ENCODE data around the gene ESPL1.
A peak's percentile ranks its signal among the peaks of the same experiment; 100 is the strongest.
"Not testable (repeated sequence)": the region's sequence is repeated elsewhere in the genome, so short reads cannot be mapped to it uniquely, and the experiment has no call there.

ESPL1 gene

DNA sequence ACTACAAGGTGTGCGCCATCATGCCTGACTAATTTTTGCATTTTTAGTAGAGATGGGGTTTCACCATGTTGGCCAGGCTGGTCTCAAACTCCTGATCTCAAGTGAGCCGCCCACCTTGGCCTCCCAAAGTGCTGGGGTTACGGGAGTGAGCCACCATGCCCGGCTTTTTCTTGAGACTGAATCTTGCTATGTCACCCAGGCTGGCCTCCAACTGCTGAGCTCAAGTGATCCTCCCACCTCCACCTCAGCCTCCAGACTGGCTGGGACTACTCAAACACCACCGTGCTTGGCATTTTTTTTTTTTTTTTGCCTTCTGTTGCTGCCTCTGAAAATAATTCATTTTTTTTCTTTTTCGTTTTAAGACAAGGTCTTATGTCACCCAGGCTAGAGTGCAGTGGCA is 8.2 kb upstream of the ESPL1 start:
- DNase-seq (ENCODE audit: low read depth) = no peak

DNA sequence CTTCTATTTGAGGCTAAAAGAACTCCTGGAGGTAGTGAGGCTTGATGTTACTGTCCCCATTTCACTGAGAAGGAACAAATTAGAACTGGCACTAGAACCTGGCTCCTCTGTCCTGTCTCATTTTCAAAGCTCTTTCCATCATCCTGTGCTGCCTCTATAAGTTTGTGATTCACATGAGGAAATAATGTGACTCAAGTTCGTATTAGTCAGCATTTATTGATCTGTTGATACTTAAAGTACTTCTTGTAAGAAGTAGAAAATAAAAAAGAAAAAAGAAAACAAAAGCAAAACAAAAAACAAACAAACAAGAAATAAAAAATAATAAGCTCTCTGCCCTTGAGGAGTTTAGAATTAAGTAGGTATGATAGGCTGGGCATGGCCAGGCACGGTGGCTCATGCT is 2.3 kb upstream of the ESPL1 start:
- no peak for DNase-seq (ENCODE audit: low read depth)

DNA sequence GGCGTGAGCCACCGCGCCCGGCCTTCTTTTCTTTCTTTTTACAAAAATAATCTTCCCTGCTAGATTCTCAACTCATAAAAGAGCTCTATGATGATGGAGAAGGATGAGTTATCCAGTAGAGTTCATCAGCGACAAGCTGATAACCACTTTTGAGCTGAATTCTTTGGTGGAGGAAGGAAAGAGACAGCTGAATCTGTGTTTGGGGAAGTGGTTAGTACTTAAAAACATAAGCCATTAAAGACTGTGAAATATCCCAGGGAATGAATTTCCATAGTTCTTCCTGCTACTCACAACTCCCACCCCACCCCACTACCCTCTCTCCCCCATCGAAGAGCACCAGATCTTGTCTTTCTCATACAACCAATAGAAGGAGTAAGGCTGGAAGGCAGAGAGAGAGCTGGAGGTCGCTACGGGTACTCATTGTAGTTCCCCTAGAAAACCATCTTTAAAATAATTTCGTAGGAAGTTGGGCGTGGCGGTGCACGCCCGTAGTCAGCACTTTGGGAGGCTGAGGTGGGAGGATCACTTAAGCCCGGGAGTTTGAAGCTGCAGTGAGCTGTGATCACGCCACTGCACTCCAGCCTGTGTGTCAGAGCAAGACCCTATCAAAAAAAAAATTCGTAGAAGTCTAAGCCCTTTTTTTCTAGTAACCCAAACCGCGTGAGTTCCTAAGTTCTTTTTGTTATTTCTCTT is 647 bp upstream of the ESPL1 start:
- DNase-seq (ENCODE audit: low read depth) = no peak

DNA sequence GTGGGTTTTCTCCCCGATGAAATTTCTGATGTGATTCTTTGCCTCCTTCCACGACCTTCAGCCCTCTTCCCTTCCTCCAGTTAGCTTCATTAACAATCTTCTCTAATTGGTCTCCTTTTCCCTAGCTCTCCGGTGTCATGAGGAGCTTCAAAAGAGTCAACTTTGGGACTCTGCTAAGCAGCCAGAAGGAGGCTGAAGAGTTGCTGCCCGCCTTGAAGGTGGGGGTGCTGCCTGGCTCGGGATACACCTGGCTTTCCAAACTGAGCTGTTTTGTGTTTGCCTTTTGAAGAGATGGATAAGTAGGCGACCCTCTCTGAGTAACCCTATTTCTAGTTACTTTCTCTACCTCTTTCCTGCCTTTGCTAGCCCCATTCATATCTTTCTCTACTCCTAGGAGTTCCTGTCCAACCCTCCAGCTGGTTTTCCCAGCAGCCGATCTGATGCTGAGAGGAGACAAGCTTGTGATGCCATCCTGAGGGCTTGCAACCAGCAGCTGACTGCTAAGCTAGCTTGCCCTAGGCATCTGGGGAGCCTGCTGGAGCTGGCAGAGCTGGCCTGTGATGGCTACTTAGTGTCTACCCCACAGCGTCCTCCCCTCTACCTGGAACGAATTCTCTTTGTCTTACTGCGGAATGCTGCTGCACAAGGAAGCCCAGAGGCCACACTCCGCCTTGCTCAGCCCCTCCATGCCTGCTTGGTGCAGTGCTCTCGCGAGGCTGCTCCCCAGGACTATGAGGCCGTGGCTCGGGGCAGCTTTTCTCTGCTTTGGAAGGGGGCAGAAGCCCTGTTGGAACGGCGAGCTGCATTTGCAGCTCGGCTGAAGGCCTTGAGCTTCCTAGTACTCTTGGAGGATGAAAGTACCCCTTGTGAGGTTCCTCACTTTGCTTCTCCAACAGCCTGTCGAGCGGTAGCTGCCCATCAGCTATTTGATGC is 797 bp downstream of the ESPL1 start:
- no peak for DNase-seq (ENCODE audit: low read depth)

DNA sequence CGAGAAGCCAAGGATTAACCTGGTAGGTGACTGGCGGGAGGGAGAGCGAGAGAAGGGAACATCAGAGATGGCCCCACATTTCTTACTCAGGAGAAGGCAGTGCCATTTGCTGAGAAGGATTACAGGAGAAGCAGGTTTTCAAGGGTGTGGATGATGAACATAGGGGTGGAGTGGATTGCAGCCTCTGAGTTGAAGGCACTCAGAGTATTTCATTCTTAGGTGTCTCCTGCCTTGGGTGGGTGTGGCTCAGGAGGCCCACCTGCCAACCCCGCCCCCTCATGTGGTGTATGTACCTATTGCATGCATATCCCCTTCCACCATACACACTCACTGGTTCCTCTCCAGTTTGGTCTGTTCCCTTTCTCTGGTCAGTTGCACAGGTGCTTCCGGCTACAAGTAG is 6.3 kb downstream of the ESPL1 start:
- DNase-seq (ENCODE audit: low read depth) = no peak

DNA sequence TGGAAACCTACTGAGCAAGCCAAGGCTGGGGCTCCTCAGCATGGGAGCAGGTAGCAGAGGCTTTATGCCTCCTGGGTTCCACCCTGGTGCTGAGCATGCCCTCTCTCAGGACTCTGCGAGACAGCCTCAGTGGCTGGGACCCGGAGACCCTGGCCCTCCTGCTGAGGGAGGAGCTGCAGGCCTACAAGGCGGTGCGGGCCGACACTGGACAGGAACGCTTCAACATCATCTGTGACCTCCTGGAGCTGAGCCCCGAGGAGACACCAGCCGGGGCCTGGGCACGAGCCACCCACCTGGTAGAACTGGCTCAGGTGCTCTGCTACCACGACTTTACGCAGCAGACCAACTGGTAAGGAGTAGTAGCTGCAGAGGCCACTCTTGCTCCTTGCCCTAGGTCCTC is 8.4 kb downstream of the ESPL1 start:
- no peak for DNase-seq (ENCODE audit: low read depth)

DNA sequence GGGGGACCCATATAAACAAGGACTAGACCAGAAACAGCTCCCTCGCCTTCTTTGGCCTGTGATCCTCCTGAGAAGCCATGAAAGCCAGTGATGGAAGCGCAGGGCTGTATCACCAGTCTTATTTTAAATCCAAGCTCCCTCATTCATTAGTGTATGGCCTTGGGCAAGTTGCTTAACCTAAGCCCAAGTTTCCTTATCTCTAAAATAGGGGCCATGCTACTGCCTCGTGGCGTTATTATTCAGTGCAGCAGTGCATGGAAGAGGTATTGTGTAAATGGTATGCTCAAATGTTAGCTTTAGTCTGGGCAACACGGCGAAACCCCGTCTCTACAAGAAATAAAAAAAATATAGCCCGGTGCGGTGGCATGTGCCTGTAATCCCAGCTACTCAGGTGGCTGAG is 9.9 kb downstream of the ESPL1 start:
- DNase-seq (ENCODE audit: low read depth) = no peak

DNA sequence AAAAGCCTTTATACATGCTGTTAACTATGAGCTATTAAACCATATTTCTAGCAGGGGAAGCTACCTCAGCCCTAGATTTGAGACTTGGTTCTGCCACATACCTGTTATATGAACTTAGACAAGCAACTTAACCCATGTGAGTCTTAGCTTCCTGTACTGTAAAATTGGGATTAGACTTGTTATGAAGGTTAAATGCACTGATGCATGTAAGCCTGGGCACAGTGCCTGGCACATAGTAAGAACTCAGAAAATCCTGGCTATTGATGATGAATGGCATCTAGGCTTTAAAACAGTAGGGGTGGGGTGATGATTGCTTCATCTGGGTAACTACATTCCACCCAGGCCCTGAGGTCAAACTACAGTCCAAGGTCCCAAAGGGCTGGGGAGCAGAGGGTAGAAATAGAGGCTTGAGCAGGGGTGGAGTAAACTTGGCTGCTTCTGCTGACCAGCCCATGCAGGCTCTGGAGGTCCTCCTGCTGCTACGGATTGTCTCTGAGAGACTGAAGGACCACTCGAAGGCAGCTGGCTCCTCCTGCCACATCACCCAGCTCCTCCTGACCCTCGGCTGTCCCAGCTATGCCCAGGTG is 11.3 kb downstream of the ESPL1 start:
- no peak for DNase-seq (ENCODE audit: low read depth)

DNA sequence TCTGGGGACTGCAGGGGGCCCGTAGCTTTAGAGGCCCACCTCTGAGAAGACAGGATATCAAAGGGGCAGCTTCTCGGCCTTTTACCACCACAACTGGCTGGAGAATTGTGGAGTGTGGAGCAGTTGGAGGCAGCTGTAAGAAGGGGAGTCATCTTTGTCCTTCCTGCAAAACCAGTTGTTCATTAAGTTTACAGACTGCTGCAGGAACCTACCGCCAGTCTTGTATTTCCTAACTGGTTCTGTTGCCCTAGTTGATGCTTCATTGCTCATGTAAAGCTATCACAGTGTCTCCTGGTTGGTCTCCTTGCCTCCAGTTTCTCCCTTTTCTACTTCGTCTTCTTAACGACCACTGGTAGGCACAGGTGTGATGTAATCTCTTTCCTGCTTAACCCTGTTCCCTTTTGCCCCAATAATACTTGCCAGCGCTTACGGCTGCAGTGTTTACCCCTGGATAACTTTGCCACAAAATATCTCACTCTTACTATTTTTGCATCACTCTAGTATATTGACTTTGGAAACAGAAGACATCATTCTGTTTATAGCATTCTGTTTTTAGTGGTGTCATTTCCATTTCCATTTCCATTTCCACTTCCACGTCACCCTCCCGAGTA is 11.9 kb downstream of the ESPL1 start:
- no peak for DNase-seq (ENCODE audit: low read depth)

DNA sequence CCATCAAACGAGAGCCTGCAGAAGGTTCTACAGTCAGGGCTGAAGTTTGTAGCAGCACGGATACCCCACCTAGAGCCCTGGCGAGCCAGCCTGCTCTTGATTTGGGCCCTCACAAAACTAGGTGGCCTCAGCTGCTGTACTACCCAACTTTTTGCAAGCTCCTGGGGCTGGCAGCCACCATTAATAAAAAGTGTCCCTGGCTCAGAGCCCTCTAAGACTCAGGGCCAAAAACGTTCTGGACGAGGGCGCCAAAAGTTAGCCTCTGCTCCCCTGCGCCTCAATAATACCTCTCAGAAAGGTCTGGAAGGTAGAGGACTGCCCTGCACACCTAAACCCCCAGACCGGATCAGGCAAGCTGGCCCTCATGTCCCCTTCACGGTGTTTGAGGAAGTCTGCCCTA is 18.3 kb downstream of the ESPL1 start:
- DNase-seq (ENCODE audit: low read depth) = no peak

DNA sequence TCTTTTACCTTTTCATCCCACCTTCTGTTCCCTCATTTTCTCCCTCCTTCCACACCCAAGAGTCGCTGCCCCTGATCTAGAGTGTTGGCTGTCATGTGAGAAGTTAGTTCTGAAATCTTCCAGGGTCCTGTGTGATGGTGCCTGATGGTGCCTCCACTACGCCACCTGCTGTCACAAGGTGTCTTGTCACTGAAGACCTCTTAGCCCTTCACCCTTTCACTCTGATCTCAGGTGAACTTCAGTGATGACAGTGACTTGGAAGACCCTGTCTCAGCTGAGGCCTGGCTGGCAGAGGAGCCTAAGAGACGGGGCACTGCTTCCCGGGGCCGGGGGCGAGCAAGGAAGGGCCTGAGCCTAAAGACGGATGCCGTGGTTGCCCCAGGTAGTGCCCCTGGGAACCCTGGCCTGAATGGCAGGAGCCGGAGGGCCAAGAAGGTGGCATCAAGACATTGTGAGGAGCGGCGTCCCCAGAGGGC is 19.7 kb downstream of the ESPL1 start:
- peak; percentile 67 for DNase-seq (ENCODE audit: low read depth)

DNA sequence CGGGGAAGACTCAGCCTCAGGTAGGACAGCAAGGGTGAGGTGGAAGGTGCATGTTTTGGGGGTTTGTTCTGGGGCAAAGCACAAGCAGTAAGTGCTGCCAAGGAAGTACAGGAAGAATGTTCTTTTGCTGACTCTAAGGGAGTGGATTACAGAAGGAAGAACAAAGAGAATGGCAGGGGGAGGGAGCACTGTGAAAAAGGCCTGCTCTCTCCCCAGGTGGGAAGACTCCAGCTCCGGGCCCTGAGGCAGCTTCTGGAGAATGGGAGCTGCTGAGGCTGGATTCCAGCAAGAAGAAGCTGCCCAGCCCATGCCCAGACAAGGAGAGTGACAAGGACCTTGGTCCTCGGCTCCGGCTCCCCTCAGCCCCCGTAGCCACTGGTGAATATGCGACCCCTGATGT is 20.2 kb downstream of the ESPL1 start:
- DNase-seq (ENCODE audit: low read depth) = no peak

DNA sequence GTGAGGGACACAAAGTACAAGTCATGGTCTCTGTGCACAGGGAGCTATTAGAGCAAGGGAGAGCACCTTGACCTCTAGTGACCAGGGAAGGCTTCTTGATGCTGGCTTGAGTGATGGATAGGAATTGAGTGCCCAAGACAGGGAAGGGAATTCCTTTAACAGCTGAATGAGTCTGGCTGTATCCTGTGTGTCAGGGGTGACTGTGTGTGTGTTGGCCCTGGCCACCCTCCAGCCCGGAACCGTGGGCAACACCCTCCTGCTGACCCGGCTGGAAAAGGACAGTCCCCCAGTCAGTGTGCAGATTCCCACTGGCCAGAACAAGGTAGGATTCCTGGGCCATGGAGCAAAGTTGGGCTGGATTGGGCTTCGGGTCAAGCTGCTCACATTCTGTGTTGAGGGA is 21.8 kb downstream of the ESPL1 start:
- DNase-seq (ENCODE audit: low read depth) = no peak

DNA sequence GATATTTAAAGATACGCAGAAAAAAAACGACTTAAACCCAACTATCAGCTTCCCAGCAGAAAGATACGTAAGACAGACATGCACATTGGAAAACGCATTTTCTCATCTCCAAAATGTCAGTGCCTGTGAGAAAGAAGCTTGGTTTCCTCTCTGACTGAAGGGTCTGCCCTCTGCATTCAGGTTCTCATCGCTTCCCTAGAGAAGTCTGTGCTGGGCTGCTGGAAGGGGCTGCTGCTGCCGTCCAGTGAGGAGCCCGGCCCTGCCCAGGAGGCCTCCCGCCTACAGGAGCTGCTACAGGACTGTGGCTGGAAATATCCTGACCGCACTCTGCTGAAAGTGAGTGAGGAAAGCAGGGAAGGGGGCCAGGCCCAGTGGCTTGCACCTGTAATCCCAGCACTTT is 22.6 kb downstream of the ESPL1 start:
- DNase-seq (ENCODE audit: low read depth) = no peak

DNA sequence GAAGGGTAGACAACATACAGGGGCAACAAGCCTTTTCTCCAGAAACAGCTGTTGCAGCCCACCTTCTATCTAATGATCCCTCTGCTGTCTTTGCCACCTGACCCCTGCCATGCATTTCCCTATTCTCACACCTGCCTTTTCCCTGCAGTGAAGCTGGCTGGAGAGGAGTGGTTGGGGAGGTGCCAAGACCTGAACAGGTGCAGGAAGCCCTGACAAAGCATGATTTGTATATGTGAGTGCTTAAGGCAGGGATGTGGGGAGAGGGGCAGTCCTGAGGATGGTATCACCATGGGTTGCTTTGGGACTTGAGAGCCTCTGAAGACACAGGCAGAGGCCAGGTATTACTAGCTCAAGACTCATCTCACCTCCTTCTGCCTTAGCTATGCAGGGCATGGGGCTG is 24.3 kb downstream of the ESPL1 start:
- no peak for DNase-seq (ENCODE audit: low read depth)

DNA sequence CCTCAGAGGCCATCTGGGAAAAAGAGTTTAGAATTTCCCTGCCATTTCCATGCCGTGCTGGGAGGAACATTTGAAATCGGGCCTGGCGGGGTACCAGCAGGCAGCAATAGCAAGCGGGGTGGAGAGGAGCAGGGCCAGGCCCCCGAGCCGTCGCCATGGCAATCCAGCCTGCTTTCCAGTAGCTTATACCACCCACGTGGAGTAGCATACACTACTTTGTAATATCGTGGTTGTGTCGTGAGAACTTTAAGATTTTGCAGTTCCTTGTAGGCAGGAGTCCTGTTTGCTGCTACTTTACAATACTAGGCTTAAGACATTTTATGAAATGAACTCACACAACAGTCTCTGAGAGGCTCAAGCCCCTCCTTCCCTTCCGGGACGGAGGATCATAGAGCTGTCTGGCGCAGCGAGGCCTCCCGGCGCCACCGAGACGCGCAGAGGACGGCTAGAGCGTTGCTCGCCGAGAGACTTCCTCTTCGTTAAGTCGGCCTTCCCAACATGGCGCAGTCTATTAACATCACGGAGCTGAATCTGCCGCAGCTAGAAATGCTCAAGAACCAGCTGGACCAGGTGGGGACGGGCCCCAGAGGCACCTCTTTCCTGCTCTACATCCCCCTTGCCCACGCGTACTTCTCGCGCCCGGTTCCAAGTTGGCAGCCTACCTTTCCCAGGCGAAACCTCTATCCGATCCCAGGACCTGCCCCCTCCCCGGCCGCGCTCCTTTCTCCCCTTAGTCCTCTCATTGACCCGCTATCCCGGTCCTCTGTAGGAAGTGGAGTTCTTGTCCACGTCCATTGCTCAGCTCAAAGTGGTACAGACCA is 27.2 kb downstream of the ESPL1 start, which contains the start of gene PFDN5:
PFDN5 (plus strand) TSS at position 473 of the 821 bp plus-strand sequence; CDS start at position 499, 26 bp downstream.
- DNase-seq (ENCODE audit: low read depth) = peak; percentile 73

DNA sequence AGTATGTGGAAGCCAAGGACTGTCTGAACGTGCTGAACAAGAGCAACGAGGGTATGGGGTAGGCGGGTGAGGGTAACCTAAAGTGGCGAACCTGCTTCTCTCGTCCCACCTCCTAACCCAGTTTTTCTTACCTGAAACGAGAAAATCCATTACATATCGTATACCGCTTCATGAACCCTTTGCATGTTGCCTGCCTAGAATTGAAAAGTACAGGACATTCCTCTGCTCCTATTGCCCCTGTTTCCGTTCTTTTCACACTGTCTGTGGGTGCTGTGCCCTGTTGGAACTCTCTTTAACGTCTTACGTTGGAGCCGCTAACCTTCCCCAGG is 27.8 kb downstream of the ESPL1 start:
- no peak for DNase-seq (ENCODE audit: low read depth)

DNA sequence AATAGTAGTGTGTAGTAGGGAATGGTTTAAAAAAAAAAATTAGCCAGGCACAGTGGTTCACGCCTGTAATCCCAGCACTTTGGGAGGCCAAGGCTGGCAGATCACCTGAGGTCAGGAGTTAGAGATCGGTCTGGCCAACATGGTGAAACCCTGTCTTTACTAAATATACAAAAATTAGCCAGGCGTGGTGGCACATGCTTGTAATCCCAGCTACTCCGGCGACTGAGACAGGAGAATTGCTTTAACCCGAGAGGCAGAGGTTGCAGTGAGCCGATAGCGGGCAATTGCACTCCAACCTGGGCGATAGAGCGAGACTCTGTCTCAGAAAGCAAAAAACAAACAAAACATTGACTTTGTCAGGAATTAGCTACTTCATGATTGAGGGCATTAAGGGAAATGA is 29.0 kb downstream of the ESPL1 start:
- not testable (repeated sequence) for DNase-seq (ENCODE audit: low read depth)

DNA sequence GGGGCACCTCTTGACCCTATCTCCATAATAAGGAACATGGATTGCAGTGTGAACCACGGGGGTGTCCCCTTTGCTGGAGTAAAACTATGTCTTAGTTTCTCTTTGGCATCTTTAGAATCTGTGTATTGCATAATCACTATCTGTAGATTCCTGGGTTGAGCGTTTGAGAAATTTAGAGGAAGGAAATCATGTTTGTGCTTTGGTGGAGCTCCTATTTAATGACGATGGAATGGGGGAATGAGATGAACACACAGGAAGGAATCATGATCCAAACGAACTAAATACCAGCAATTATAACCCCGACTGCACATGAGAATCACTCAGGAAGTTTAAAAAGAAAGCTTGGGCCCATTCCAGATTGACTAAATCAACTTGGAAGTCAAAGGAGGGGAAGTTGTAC is 30.1 kb downstream of the ESPL1 start:
- no peak for DNase-seq (ENCODE audit: low read depth)

DNA sequence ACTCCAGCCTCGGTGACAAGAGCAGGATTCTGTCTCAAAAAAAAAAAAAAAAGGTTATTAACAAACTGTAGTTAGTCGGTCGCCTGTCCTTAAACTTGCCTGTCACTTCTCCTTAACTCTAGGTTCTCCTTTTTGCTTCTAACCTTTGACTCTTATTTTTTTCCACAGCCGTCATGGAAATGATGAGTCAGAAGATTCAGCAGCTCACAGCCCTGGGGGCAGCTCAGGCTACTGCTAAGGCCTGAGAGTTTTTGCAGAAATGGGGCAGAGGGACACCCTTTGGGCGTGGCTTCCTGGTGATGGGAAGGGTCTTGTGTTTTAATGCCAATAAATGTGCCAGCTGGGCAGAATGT is 31.0 kb downstream of the ESPL1 start:
- DNase-seq (ENCODE audit: low read depth) = no peak

DNA sequence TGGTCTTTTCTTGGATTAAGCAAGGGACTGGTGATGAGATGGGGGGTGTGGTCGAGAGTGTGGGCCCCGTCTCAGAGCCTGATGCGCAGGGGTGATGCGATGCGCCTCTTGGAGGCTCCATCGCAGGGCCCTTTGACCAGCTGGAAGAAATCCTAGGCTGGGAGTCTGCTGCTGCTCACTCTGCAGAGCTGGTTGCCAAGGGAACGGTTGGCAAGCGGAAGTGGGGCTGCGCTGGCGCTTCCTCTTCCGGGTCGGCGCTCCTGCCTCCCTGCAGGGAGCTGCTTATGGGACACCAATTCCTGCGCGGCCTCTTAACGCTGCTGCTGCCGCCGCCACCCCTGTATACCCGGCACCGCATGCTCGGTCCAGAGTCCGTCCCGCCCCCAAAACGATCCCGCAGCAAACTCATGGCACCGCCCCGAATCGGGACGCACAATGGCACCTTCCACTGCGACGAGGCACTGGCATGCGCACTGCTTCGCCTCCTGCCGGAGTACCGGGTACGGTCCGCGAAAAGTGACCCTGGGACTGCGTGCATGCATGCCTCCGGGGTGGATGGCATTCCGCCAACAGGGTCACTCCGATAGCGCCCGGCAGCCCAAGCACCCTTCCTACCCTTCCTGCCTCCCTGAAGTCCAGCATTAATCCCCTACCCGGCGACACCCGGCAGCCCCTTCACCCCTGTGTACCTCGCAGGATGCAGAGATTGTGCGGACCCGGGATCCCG is 31.5 kb downstream of the ESPL1 start, which contains the start of gene MYG1:
MYG1 (plus strand) TSS at position 242 of the 727 bp plus-strand sequence; CDS start at position 285, 43 bp downstream.
- DNase-seq (ENCODE audit: low read depth) = peak; percentile 72
